ENCODE results near the gene TIGD6.

TIGD6 gene

GRCh38 chr5:150020249-150020648 is 19.8 kb upstream of the TIGD6 start:
- no peak overlapping the region for H3K4me3 ChIP-seq
- H3K27ac ChIP-seq, result peak overlapping the region in 4 of 21 experiments; percentile 8 to 56 (median 40)

- Histone ChIP-seq H3K4me3 (no peak overlapping the region), H3K27ac (no peak overlapping the region)
Observed at GRCh38 chr5:150017226-150018005, 17.0 kb upstream of the TIGD6 start.

- no peak overlapping the region for H3K4me3 ChIP-seq
- H3K27ac ChIP-seq, result no peak overlapping the region
Observed at GRCh38 chr5:150016537-150016936, 16.1 kb upstream of the TIGD6 start.

GRCh38 chr5:150015415-150015814 is 15.0 kb upstream of the TIGD6 start:
- H3K27ac ChIP-seq, result no peak overlapping the region

GRCh38 chr5:150014456-150014855 is 14.0 kb upstream of the TIGD6 start:
- Histone ChIP-seq H3K4me3 (no peak overlapping the region), H3K27ac (no peak overlapping the region)

More at GRCh38 chr5:150015415-150015814, 15.0 kb upstream of the TIGD6 start:
- H3K4me3 ChIP-seq, result no peak overlapping the region

- no peak overlapping the region for H3K4me3 ChIP-seq
- no peak overlapping the region for H3K27ac ChIP-seq
Observed at GRCh38 chr5:150013931-150014330, 13.5 kb upstream of the TIGD6 start.

- Histone ChIP-seq H3K4me3 (no peak overlapping the region), H3K27ac (no peak overlapping the region)
Observed at GRCh38 chr5:150009671-150010387, 9.4 kb upstream of the TIGD6 start.

GRCh38 chr5:150007050-150007449 is 6.6 kb upstream of the TIGD6 start:
- H3K27ac ChIP-seq, result no peak overlapping the region
- H3K4me3 ChIP-seq, result no peak overlapping the region

- H3K4me3 ChIP-seq, result no peak overlapping the region
Observed at GRCh38 chr5:150006318-150006717, 5.9 kb upstream of the TIGD6 start.

GRCh38 chr5:150001660-150002486 is 1.4 kb upstream of the TIGD6 start:
- Histone ChIP-seq H3K27ac (peak overlapping the region in 20 of 21 experiments; percentile 78 to 98 (median 94)), H3K4me3 (peak overlapping the region; percentile 83 to 97 (median 92))

More at GRCh38 chr5:150006318-150006717, 5.9 kb upstream of the TIGD6 start:
- H3K27ac ChIP-seq, result no peak overlapping the region

GRCh38 chr5:150000990-150001659 is 671 bp upstream of the TIGD6 start:
- Histone ChIP-seq H3K27ac (peak overlapping the region; percentile 78 to 98 (median 94)), H3K4me3 (peak overlapping the region; percentile 83 to 97 (median 92))

GRCh38 chr5:149999866-150000255 is 593 bp downstream of the TIGD6 start:
- H3K27ac ChIP-seq, result peak overlapping the region; percentile 78 to 98 (median 94)
- peak overlapping the region; percentile 83 to 97 (median 92) for H3K4me3 ChIP-seq

GRCh38 chr5:149999359-149999758 is 1.1 kb downstream of the TIGD6 start:
- H3K27ac ChIP-seq, result peak overlapping the region in 15 of 21 experiments; percentile 85 to 98 (median 95)

GRCh38 chr5:149998281-149998680 is 2.2 kb downstream of the TIGD6 start:
- Histone ChIP-seq H3K27ac (no peak overlapping the region), H3K4me3 (no peak overlapping the region)

More at GRCh38 chr5:149999359-149999758, 1.1 kb downstream of the TIGD6 start:
- H3K4me3 ChIP-seq, result peak overlapping the region in 4 of 7 experiments; percentile 90 to 97 (median 92)

- H3K4me3 ChIP-seq, result no peak overlapping the region
- peak overlapping the region in 8 of 21 experiments; percentile 0 to 72 (median 44) for H3K27ac ChIP-seq
Observed at GRCh38 chr5:149996205-149996890, 4.1 kb downstream of the TIGD6 start.

- peak overlapping the region in 6 of 21 experiments; percentile 0 to 72 (median 44) for H3K27ac ChIP-seq
- no peak overlapping the region for H3K4me3 ChIP-seq
Observed at GRCh38 chr5:149995385-149996204, 4.9 kb downstream of the TIGD6 start.

- Histone ChIP-seq H3K4me3 (no peak overlapping the region), H3K27ac (no peak overlapping the region)
Observed at GRCh38 chr5:149993471-149993870, 7.0 kb downstream of the TIGD6 start.
